ENCODE results near the gene LRRC7.
"Not testable (repeated sequence)": the region's sequence is repeated elsewhere in the genome, so short reads cannot be mapped to it uniquely, and the experiment has no call there.

Gene LRRC7

GRCh38 chr1:69777971-69778370 is 210.2 kb downstream of the LRRC7 start:
- DNase-seq, result no peak

GRCh38 chr1:69787151-69787550 is 219.4 kb downstream of the LRRC7 start:
- DNase-seq, result no peak

GRCh38 chr1:69791311-69791710 is 223.6 kb downstream of the LRRC7 start:
- DNase-seq, result no peak

DNA sequence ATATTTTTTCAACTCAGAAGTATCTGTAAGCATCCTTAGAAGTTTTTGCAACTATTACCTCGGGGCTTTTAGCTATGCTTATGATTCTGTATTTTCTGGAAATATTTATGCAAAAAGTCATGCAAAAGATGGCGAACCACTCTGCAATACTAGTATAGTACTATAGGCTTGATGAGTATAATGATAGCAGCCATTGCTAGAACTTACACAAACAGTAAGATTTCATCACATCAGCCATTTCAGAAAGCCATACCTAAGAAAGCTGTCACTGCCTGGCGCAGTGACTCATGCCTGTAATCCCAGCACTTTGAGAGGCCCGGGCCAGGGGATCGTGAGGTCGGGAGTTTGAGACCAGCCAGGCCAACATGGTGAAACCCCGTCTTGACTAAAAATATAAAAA is 227.1 kb downstream of the LRRC7 start:
- no peak for DNase-seq

DNA sequence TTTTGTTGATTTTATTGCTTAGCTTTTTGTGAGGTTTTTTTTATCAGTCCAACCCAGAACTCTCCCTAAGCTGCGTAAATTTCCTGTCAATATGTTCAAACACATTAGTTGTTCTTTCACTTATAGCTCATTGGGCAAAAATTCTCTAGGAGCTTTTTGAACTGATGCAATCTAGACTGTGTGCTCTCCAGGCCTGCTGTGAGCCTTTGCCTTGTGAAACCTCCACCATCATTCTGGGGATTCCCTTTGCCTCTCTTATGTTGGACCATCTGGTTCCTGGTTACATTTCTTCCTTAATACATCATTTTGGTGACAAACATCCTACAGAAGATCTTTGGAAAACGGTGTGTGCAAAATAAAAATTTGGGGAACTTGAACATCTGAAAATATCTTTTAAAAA is 247.2 kb downstream of the LRRC7 start:
- no peak for DNase-seq

- DNase-seq, result no peak
Measured at GRCh38 chr1:69824932-69825331, 257.2 kb downstream of the LRRC7 start.

DNA sequence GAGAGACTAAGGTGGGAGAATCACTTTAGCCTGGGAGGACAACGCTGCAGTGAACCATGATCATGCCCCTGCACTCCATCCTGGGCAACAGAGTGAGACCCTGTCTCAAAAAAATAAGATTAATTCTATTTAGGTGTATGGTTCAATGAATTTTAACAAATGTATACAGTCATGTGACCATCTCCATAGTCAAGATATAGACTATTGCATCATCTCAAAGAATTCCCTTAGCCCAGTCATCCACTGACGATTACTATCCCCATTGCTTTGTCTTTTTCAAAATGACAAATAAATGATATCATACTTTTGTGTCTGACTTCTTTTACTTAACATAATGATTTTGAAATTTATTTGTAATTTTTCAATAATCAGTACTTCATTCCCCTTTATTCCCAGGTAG is 260.0 kb downstream of the LRRC7 start:
- DNase-seq, result no peak

DNA sequence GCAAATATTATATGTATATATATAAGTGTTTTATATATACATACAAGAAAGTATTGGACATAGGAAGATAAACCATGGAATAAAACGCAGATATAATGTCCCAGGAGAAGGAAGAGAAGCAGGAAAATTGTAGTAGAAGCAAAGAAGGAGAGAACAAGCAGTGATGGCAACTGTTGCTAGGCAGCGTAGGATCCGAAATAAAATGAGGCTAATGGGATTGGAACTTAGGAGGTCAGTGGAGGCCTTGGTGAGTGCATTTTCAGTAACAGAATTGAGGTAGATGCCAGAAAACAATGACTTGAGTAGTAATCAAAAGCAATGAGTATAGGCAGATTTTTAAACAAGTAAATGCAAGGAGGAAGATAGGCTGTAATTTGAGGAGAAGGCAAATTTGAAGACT is 265.8 kb downstream of the LRRC7 start:
- no peak for DNase-seq

- no peak for DNase-seq
Measured at GRCh38 chr1:69834336-69834735, 266.6 kb downstream of the LRRC7 start.

DNA sequence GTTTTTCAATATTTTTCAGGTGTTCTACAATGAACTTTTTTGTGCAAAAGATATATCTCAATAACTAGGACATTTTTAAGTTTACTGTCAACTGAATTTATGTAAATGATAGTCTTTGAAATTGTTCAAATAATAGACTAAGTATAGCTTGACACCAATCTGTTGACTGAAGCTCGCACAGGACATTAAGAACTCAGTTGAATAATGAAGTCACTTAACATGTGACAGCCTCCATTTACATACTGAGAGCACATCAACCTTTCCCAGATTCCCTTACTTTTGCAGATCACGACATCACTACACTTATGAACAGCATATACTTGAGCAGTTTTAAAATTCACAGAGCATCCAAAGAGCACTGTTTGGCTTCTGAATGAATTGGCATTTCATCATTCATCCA is 268.2 kb downstream of the LRRC7 start:
- DNase-seq, result no peak

DNA sequence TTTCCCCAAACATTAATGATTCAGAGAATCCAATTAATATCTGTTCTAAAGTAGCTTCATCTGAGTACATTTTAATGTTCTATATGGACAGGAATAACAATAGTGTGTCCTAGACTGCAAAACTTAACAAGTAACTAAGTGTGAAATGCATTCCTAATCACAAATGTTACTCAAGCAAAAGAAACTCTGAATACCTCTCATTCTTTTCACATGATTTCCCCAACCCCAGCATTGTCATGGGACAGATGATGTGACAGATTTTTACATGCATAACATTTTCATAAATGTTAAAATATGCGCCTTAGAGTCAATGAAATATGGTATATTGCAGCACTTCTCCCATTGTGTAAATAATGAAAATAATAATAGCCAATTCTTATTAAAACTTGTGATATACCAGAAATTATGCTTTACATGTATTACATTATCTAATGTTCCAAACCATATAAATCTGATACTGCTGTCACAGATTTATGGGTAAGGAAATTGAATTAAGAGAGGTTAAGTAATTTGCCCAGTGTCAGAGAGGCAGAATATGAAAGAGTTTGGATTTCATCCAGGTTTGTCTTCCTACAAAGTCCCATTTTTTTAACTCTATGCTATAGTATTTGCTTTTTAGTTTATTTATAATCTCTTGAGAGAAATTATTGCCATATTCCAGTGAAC is 269.4 kb downstream of the LRRC7 start:
- DNase-seq, result no peak

DNA sequence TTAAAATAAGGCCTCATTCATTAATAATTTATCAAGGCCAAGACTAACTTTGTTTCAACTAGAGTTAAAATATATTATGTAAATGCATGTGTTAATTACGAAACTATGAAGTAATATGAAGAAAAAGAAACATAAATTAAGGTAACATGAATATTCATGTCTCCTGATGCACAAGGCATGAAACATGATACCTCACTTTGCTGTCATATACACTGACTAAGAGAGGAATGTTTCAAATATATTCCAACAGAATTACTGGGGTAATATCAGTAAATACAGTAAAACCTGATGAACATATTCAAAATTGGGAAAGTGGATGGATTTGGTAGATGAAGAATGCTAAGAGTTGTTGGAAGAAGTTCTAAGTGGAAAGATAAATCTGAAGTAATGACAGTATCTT is 274.6 kb downstream of the LRRC7 start:
- no peak for DNase-seq

- DNase-seq, result no peak
Measured at GRCh38 chr1:69845655-69846054, 277.9 kb downstream of the LRRC7 start.

DNA sequence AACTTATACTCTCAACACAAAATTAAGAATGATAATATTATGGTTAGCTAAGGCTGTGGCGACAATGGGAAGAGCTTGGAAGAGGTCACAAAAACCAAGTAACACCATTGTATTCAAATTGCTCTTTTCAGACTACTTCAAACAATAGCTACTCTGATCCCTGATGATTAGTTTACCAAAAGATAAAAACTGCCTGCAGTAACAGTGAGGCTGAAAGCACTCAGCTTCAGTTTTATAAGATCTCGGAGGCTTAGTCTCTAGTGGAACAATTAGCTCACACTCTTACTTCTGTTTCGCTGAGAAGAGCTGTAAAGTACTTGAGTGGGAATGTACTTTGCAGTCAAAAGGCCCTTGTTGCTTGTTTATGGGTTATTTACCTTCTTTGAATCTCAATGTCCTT is 278.5 kb downstream of the LRRC7 start:
- DNase-seq, result no peak

DNA sequence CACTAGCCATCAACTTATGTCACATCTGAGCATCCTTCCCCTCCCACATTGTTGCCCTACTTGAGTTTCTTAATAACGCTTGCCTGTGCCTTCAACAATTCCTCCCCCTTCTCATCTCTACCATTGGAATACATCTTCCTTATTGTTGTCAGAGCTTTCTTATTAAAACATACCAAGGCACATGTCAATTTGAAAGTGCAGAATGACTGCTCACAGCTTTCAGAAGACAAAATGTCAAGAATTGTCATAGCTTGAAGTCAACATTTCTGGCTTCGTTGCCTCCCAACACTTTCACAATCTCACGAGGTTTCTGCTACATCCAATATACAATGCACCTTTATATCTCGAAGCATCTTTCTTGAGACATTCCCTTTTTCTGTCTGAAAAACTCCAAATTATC is 279.9 kb downstream of the LRRC7 start:
- no peak for DNase-seq

DNA sequence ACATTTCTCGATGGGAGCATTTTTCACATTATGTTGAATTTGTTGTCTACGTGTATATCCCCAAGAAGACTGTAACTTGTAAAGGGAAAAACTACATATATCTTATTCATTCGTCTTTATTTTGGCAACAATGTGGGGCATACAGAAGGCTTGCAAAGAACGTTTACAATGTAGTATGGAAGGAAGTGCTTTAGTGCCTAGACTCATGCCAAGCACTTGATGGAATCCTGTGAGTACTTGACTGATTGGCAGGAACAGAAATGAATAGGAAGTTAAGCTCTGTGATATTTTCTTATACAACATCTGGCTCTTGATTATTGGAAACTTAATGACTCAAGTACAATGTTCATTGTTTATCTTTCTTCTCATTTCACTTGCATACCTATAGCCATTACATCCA is 284.4 kb downstream of the LRRC7 start:
- DNase-seq, result no peak

DNA sequence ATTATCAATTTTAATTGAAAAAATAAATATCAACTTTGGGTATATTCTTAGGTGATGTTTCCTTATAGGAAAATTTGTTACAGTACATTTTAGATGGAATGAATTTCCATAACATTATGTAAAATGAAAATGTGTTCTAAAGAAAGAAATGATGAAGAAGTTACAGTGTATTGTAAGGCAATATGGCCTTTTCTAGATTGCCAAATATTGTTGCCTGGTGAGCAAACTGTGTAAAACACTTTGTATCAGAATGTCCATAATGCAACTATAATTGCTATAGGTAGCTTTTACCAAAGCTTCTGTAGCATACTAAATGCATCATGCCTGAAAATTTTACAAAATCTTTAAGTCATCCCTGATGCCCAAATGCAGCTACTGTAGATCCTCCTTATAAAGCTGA is 285.0 kb downstream of the LRRC7 start:
- DNase-seq, result no peak

GRCh38 chr1:69858534-69858933 is 290.8 kb downstream of the LRRC7 start:
- DNase-seq, result no peak

DNA sequence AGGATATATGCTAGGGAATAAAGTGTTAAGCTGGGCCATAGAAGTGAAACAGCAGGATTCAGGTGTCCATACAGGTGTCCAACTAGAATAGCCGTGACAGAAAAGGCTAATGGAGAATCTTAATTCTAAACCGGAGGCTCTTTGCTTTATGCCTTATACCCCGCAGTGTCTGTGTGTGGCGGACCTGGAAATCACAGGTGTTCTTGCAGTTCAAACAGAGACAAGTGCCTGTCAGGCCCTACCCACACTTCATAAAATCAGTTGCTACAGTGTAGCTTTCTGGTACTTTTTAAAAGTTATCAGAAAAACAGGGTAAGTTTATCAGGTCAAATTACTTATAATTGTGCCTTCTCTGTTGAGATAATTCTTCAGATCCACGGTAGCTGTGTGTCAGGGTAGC is 293.9 kb downstream of the LRRC7 start:
- DNase-seq, result no peak

- DNase-seq, result no peak
Measured at GRCh38 chr1:69862906-69863305, 295.2 kb downstream of the LRRC7 start.

DNA sequence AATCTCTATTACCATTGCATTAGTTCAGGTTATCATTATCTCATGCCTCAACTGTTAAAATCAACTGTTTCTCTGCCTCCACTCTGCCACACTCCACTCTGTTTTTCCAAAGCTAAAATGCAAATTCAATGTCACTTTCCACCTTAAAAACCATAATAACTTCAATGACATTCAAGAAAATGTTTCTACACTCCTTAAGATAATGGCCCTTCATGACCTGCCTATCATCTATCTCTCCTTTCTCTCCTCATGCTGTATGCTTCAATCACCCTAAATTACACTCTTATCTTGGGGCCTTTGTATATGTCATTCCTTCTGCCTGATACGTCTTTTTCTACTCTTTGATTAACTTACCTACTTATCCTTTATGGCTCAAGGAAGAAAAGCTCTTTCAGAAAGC is 296.0 kb downstream of the LRRC7 start:
- DNase-seq, result no peak

- DNase-seq, result no peak
Measured at GRCh38 chr1:69871412-69871811, 303.7 kb downstream of the LRRC7 start.

GRCh38 chr1:69878338-69878737 is 310.6 kb downstream of the LRRC7 start:
- no peak for DNase-seq

DNA sequence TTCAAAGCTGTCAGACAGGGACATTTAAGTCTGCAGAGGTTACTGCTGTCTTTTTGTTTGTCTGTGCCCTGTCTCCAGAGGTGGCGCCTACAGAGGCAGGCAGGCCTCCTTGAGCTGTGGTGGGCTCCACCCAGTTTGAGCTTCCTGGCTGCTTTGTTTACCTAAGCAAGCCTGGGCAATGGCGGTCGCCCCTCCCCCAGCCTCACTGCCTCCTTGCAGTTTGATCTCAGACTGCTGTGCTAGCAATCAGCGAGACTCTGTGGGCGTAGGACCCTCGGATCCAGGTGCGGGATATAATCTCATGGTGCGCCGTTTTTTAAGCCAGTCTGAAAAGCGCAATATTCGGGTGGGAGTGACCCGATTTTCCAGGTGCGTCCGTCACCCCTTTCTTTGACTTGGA is 320.3 kb downstream of the LRRC7 start:
- DNase-seq, result not testable (repeated sequence)

GRCh38 chr1:69888657-69889056 is 320.9 kb downstream of the LRRC7 start:
- no peak for DNase-seq
